ENCODE data around the gene SSH2. TPM values are rescaled to one million over a fixed set of nuclear protein-coding genes. Genes with fewer than 3 reads are reported as not detected.
"Not testable (repeated sequence)": the region's sequence is repeated elsewhere in the genome, so short reads cannot be mapped to it uniquely, and the experiment has no call there.

Gene SSH2
- total RNA-seq, 1 donor from 2014 or later = 38.8 TPM

GRCh38 chr17:29698837-29699236, 231.2 kb downstream of the SSH2 start:
- no peak for DNase-seq (ENCODE audit: low spot score)
- intact Hi-C loops (cut with DNase I) = loop anchor here (5.0 kb wide), 1 partner anchor 33 kb away; no protein-coding TSS in a partner anchor

- no peak for DNase-seq (ENCODE audit: low spot score)
- intact Hi-C loops (cut with DNase I) = loop anchor here (5.0 kb wide), 1 partner anchor 34 kb away; no protein-coding TSS in a partner anchor
These were observed 231.8 kb downstream of the SSH2 start for GRCh38 chr17:29698019-29698777.

GRCh38 chr17:29697371-29697770, 232.7 kb downstream of the SSH2 start:
- intact Hi-C loops (cut with DNase I) = loop anchor here (5.0 kb wide), 1 partner anchor 35 kb away; no protein-coding TSS in a partner anchor
- DNase-seq (ENCODE audit: low spot score) = no peak

GRCh38 chr17:29694918-29695563, 235.0 kb downstream of the SSH2 start:
- intact Hi-C loops (cut with DNase I) = loop anchor here (5.0 kb wide), 1 partner anchor 37 kb away; no protein-coding TSS in a partner anchor
- DNase-seq (ENCODE audit: low spot score) = no peak

GRCh38 chr17:29693751-29694150, 236.3 kb downstream of the SSH2 start:
- intact Hi-C loops (cut with DNase I) = no loop called here
- no peak for DNase-seq (ENCODE audit: low spot score)

- intact Hi-C loops (cut with DNase I) = no loop called here
These were observed 242.4 kb downstream of the SSH2 start for GRCh38 chr17:29687596-29687995.

GRCh38 chr17:29686993-29687590, 242.9 kb downstream of the SSH2 start:
- intact Hi-C loops (cut with DNase I) = no loop called here
- no peak for DNase-seq (ENCODE audit: low spot score)

More at GRCh38 chr17:29687596-29687995, 242.4 kb downstream of the SSH2 start:
- no peak for DNase-seq (ENCODE audit: low spot score)

- intact Hi-C loops (cut with DNase I) = no loop called here
- no peak for DNase-seq (ENCODE audit: low spot score)
These were observed 246.5 kb downstream of the SSH2 start for GRCh38 chr17:29683481-29683880.

- intact Hi-C loops (cut with DNase I) = no loop called here
- no peak for DNase-seq (ENCODE audit: low spot score)
These were observed 247.0 kb downstream of the SSH2 start for GRCh38 chr17:29682987-29683386.

- intact Hi-C loops (cut with DNase I) = no loop called here
- DNase-seq (ENCODE audit: low spot score) = no peak
These were observed 248.0 kb downstream of the SSH2 start for GRCh38 chr17:29682054-29682453.

- intact Hi-C loops (cut with DNase I) = no loop called here
- no peak for DNase-seq (ENCODE audit: low spot score)
These were observed 252.2 kb downstream of the SSH2 start for GRCh38 chr17:29677824-29678223.

- DNase-seq (ENCODE audit: low spot score) = no peak
- intact Hi-C loops (cut with DNase I) = no loop called here
These were observed 252.7 kb downstream of the SSH2 start for GRCh38 chr17:29677221-29677791.

GRCh38 chr17:29675961-29676360, 254.1 kb downstream of the SSH2 start:
- DNase-seq (ENCODE audit: low spot score); intact Hi-C loops (cut with DNase I): not testable (repeated sequence)

GRCh38 chr17:29674281-29674680, 255.7 kb downstream of the SSH2 start:
- DNase-seq (ENCODE audit: low spot score) = no peak
- intact Hi-C loops (cut with DNase I) = no loop called here

- intact Hi-C loops (cut with DNase I) = no loop called here
- no peak for DNase-seq (ENCODE audit: low spot score)
These were observed 258.4 kb downstream of the SSH2 start for GRCh38 chr17:29671661-29672060.

GRCh38 chr17:29669266-29669665, 260.8 kb downstream of the SSH2 start:
- DNase-seq (ENCODE audit: low spot score) = no peak
- intact Hi-C loops (cut with DNase I) = no loop called here

- intact Hi-C loops (cut with DNase I) = no loop called here
- DNase-seq (ENCODE audit: low spot score) = no peak
These were observed 262.1 kb downstream of the SSH2 start for GRCh38 chr17:29667969-29668368.

- intact Hi-C loops (cut with DNase I) = no loop called here
These were observed 264.6 kb downstream of the SSH2 start for GRCh38 chr17:29665481-29665810.

GRCh38 chr17:29664743-29665480, 265.1 kb downstream of the SSH2 start:
- intact Hi-C loops (cut with DNase I) = no loop called here

More at GRCh38 chr17:29665481-29665810, 264.6 kb downstream of the SSH2 start:
- no peak for DNase-seq (ENCODE audit: low spot score)

GRCh38 chr17:29663155-29663554, 266.9 kb downstream of the SSH2 start:
- intact Hi-C loops (cut with DNase I) = no loop called here
- DNase-seq (ENCODE audit: low spot score) = no peak

More at GRCh38 chr17:29664743-29665480, 265.1 kb downstream of the SSH2 start:
- DNase-seq (ENCODE audit: low spot score) = no peak

All from cardiac septum (tissue), 1 donor.